ENCODE data around the gene PIP4K2C.
A peak's percentile ranks its signal among the peaks of the same experiment; 100 is the strongest.

PIP4K2C gene

GRCh38 chr12:57620936-57621496, 30.0 kb downstream of the PIP4K2C start:
- Histone ChIP-seq H3K9me3 (ENCODE audit: control insufficient read depth, insufficient read depth, low read length) (no peaks in the 10 kb centered on the region), H3K27me3 (ENCODE audit: control insufficient read depth, insufficient read depth, low read length) (peaks cover 99% of the 10 kb centered on the region), H3K36me3 (ENCODE audit: control insufficient read depth, insufficient read depth, low read length) (no peaks in the 10 kb centered on the region), H3K4me1 (ENCODE audit: control insufficient read depth, insufficient read depth, low read length) (peaks cover 5% of the 10 kb centered on the region), H3K4me3 (ENCODE audit: low read depth, low read length) (peak overlapping the region; percentile 52), H3K9ac (ENCODE audit: low read depth, low read length) (no peak overlapping the region)

DNA sequence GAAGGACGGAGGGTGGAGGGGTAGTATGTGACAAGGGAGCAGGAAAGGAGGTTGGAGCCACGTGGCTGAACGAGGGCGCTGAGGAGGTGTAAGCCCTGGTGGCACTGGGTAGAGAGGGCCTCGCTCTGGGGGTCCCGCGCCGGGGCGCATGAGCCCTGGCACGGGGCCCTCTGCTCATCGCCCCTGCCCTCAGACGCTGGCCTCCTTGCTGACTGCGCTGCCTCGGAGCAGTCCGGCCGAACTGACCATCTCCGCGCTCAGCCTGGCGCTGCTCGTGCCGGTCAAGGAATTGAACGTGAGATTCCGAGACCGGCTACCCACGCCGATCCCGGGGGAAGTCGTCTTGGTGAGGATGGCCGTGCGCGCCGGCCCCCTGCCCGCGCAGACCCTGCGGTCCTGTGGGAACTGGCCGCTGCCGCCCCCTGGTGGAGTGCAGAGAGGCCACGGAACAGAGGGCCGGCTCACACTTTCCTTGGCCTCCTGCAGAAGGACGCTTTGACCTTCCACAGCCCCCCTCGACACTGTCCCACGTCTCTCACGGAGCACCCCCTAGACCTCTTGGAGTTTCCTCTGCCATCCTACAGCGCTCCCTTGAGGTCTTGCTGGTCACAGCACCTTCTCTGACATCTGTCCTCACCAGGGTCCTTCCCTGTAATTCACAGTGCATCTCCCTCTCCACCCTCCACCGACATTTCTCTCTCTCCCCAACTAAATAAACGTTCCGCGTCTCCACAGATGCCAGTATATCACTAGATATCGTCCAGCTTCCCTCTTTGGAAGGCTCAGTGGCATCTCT, 30.7 kb downstream of the PIP4K2C start:
- H3K4me3 ChIP-seq (ENCODE audit: low read depth, low read length) = peak overlapping the region; percentile 52
- no peaks in the 10 kb centered on the region for H3K36me3 ChIP-seq (ENCODE audit: control insufficient read depth, insufficient read depth, low read length)
- H3K9me3 ChIP-seq (ENCODE audit: control insufficient read depth, insufficient read depth, low read length) = no peaks in the 10 kb centered on the region
- H3K27me3 ChIP-seq (ENCODE audit: control insufficient read depth, insufficient read depth, low read length) = peaks cover 99% of the 10 kb centered on the region
- H3K9ac ChIP-seq (ENCODE audit: low read depth, low read length) = no peak overlapping the region
- peaks cover 5% of the 10 kb centered on the region for H3K4me1 ChIP-seq (ENCODE audit: control insufficient read depth, insufficient read depth, low read length)

DNA sequence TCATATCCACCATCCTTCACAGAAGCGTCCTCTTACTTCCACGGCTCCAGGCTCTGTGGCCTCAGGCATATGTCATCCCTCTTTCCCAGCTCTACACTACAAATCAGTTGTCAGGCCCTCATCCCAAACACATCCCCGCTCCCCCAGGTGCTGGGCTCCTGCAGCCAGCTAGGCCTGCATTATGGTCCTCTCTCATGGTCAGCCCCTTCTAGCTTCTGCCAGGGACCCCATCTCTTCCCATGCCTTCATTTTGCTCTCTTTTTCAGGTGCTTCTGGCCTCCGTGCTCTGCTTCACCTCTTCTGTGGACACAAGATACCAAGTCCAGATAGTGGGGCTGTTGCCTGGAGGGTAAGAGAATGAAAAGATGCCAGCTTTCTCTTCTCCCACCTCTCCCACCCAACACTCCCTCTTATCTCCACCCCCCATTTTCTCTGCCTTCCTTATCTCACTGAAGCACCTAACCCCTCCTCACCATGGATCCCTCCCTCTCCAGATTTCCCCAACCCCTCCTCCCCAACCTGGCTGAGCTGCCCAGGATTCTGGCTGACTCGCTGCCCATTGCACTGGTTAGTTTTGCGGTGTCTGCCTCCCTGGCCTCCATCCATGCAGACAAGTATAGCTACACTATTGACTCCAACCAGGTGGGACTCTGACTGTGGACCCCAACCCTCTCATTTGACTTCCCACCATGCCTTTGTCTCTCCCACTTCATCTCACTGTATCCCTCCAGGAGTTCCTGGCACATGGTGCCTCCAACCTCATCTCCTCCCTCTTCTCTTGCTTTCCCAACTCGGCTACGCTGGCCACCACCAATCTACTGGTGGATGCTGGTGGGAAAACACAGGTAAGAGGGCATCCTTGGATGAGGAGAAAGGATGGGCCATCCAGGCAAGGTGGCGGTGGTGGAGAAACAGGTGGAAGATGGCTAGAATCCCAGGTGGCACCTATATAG, 31.6 kb downstream of the PIP4K2C start:
- Histone ChIP-seq H3K36me3 (ENCODE audit: control insufficient read depth, insufficient read depth, low read length) (no peaks in the 10 kb centered on the region), H3K4me3 (ENCODE audit: low read depth, low read length) (no peak overlapping the region), H3K9ac (ENCODE audit: low read depth, low read length) (no peak overlapping the region), H3K9me3 (ENCODE audit: control insufficient read depth, insufficient read depth, low read length) (no peaks in the 10 kb centered on the region), H3K4me1 (ENCODE audit: control insufficient read depth, insufficient read depth, low read length) (peaks cover 5% of the 10 kb centered on the region), H3K27me3 (ENCODE audit: control insufficient read depth, insufficient read depth, low read length) (peaks cover 100% of the 10 kb centered on the region)

DNA sequence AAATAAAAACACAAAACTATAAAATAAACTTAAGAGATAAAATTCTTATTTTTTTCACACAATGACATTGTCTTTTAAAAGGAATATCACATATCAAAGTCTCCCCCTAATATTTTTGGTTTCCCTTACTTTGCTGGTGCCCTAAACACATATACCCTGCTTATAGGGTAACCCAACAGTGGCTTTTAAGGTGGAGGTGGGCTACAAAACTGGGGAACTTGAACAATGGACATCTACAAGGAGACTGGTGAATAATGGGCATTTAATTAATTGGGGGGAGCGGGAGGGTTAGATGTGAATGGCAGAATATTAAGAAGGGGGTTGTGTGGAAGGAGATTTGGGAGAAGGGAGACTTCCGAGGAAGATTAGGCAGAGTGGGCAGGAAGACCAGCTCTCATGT, 32.4 kb downstream of the PIP4K2C start:
- Histone ChIP-seq H3K36me3 (ENCODE audit: control insufficient read depth, insufficient read depth, low read length) (no peaks in the 10 kb centered on the region), H3K4me3 (ENCODE audit: low read depth, low read length) (no peak overlapping the region), H3K9ac (ENCODE audit: low read depth, low read length) (no peak overlapping the region), H3K9me3 (ENCODE audit: control insufficient read depth, insufficient read depth, low read length) (no peaks in the 10 kb centered on the region), H3K4me1 (ENCODE audit: control insufficient read depth, insufficient read depth, low read length) (peaks cover 5% of the 10 kb centered on the region), H3K27me3 (ENCODE audit: control insufficient read depth, insufficient read depth, low read length) (peaks cover 100% of the 10 kb centered on the region)

GRCh38 chr12:57623811-57624390, 32.9 kb downstream of the PIP4K2C start:
- Histone ChIP-seq H3K27me3 (ENCODE audit: control insufficient read depth, insufficient read depth, low read length) (peaks cover 100% of the 10 kb centered on the region), H3K9me3 (ENCODE audit: control insufficient read depth, insufficient read depth, low read length) (no peaks in the 10 kb centered on the region), H3K4me3 (ENCODE audit: low read depth, low read length) (no peak overlapping the region), H3K9ac (ENCODE audit: low read depth, low read length) (no peak overlapping the region), H3K4me1 (ENCODE audit: control insufficient read depth, insufficient read depth, low read length) (peaks cover 4% of the 10 kb centered on the region), H3K36me3 (ENCODE audit: control insufficient read depth, insufficient read depth, low read length) (no peaks in the 10 kb centered on the region)

- Histone ChIP-seq H3K27me3 (ENCODE audit: control insufficient read depth, insufficient read depth, low read length) (peaks cover 100% of the 10 kb centered on the region), H3K9ac (ENCODE audit: low read depth, low read length) (no peak overlapping the region), H3K4me1 (ENCODE audit: control insufficient read depth, insufficient read depth, low read length) (peaks cover 3% of the 10 kb centered on the region), H3K9me3 (ENCODE audit: control insufficient read depth, insufficient read depth, low read length) (no peaks in the 10 kb centered on the region), H3K4me3 (ENCODE audit: low read depth, low read length) (no peak overlapping the region), H3K36me3 (ENCODE audit: control insufficient read depth, insufficient read depth, low read length) (no peaks in the 10 kb centered on the region)
These were observed 33.6 kb downstream of the PIP4K2C start for GRCh38 chr12:57624441-57625220.

GRCh38 chr12:57625261-57626032, 34.5 kb downstream of the PIP4K2C start:
- peaks cover 100% of the 10 kb centered on the region for H3K27me3 ChIP-seq (ENCODE audit: control insufficient read depth, insufficient read depth, low read length)
- H3K9ac ChIP-seq (ENCODE audit: low read depth, low read length) = no peak overlapping the region
- H3K36me3 ChIP-seq (ENCODE audit: control insufficient read depth, insufficient read depth, low read length) = no peaks in the 10 kb centered on the region
- H3K4me1 ChIP-seq (ENCODE audit: control insufficient read depth, insufficient read depth, low read length) = no peaks in the 10 kb centered on the region
- no peaks in the 10 kb centered on the region for H3K9me3 ChIP-seq (ENCODE audit: control insufficient read depth, insufficient read depth, low read length)
- no peak overlapping the region for H3K4me3 ChIP-seq (ENCODE audit: low read depth, low read length)

DNA sequence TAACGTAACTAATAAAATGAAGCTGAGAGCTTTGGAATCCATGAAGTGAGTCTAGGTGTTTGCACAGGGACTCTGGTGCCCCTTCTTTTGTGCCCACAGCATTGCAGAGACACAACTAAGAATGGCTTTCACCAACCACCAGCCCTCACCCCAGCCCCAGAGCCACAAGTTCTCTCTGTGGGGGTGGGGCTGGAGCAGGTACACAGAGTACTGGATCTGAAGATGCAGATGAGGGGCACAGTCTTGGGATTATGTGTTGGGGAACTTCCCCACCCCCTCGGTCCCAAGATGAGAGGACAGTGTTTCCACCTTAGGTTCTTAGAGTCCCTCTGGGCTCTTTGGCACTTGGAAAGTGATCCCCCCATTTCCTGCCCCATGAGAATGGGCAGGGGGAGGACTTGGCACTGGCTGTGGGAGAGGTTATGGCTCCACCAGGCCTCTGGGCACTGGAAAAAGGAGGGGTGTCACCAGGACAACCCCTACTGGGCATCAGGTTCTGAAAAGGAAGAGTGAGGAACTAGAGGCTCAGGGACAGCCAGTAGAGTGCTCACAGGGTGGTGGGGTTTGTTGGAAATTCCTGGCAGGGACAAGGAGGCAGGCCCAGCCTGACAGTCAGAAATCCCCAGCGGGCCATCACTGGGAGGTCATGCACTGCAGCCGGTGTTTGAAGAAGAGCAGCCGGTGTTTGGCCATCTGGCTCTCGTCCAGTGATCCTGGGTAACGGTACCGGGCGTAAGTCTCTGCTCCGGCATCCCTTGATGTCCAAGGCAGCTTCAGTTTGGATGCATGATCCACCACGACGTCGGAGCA, 35.3 kb downstream of the PIP4K2C start:
- no peaks in the 10 kb centered on the region for H3K36me3 ChIP-seq (ENCODE audit: control insufficient read depth, insufficient read depth, low read length)
- peaks cover 100% of the 10 kb centered on the region for H3K27me3 ChIP-seq (ENCODE audit: control insufficient read depth, insufficient read depth, low read length)

GRCh38 chr12:57626921-57627445, 36.0 kb downstream of the PIP4K2C start:
- Histone ChIP-seq H3K9ac (ENCODE audit: low read depth, low read length) (no peak overlapping the region), H3K36me3 (ENCODE audit: control insufficient read depth, insufficient read depth, low read length) (no peaks in the 10 kb centered on the region), H3K4me3 (ENCODE audit: low read depth, low read length) (peak overlapping the region; percentile 39), H3K27me3 (ENCODE audit: control insufficient read depth, insufficient read depth, low read length) (peaks cover 100% of the 10 kb centered on the region), H3K9me3 (ENCODE audit: control insufficient read depth, insufficient read depth, low read length) (no peaks in the 10 kb centered on the region), H3K4me1 (ENCODE audit: control insufficient read depth, insufficient read depth, low read length) (peaks cover 4% of the 10 kb centered on the region)

More for the DNA sequence above, 35.3 kb downstream of the PIP4K2C start:
- Histone ChIP-seq H3K9me3 (ENCODE audit: control insufficient read depth, insufficient read depth, low read length) (no peaks in the 10 kb centered on the region), H3K9ac (ENCODE audit: low read depth, low read length) (no peak overlapping the region), H3K4me1 (ENCODE audit: control insufficient read depth, insufficient read depth, low read length) (peaks cover 3% of the 10 kb centered on the region), H3K4me3 (ENCODE audit: low read depth, low read length) (peak overlapping the region; percentile 16)
